Measurements from ENCODE around the gene SGMS2.
"Not testable (repeated sequence)": the region's sequence is repeated elsewhere in the genome, so short reads cannot be mapped to it uniquely, and the experiment has no call there.

SGMS2 gene

GRCh38 chr4:107917500-107917899, 92.8 kb downstream of the SGMS2 start:
- Histone ChIP-seq H3K36me3 (ENCODE audit: insufficient read depth, low read length) (no peaks in the 10 kb centered on the region), H3K4me3 (ENCODE audit: low read length) (no peak overlapping the region), H3K27me3 (ENCODE audit: insufficient read depth, low read length) (no peaks in the 10 kb centered on the region), H3K9ac (ENCODE audit: low read depth, low read length) (no peak overlapping the region), H3K4me1 (ENCODE audit: insufficient read depth, low read length) (no peaks in the 10 kb centered on the region), H3K27ac (ENCODE audit: low read depth, low read length) (no peak overlapping the region), H3K9me3 (ENCODE audit: insufficient read depth, low read depth, low read length) (peaks cover 15% of the 10 kb centered on the region; the same call in 1 of the 2 replicates)
- 97% methylated on average over 2 of the region's 2 CpGs for WGBS

DNA sequence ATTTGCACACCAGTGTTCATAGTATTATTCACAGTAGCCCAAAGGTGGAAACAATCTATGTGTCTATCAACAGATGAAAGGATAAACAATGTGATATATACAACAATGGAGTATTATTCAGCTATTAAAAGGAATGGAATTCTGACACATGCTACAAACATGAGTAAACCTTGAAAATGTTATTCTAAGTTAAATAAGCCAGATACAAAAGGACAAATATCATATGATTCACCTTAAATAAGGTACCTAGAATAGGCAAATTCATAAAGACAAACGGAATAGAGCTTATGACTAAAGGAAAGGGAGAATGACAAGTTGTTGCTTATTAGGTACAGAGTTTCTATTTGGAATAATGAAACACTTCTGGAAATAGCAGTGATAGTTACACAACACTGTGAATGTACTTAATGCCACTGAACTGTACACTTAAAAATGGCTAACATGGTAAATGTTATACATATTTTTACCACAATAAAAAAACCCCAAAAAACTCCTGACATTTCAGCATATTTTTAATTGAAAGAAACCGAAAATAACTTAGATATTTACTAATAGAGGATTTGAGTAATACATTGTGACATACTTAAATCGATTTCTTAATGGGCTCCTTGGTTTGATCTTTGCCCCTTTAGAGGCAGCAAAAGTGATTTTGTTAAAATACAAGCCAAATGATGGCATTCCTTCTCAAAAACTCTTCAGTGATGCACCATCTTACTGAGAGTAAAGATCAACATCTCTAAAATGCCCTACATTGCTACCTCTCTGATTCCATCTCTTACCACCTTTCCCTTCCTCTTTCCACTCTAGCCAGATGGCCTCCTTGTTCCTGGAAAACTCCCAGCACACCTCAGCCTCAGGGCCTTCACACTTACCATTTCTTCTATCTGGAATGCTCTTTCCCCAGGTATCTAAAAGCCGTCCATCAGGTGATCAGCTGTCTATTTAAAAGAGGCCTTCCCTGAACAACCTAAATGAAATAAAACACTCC, 98.0 kb downstream of the SGMS2 start:
- H3K9me3 ChIP-seq (ENCODE audit: insufficient read depth, low read depth, low read length) = peaks cover 15% of the 10 kb centered on the region; the same call in 1 of the 2 replicates
- no peak overlapping the region for H3K4me3 ChIP-seq (ENCODE audit: low read length)
- no peaks in the 10 kb centered on the region for H3K4me1 ChIP-seq (ENCODE audit: insufficient read depth, low read length)
- 92% methylated on average over 3 of the region's 4 CpGs for WGBS
- H3K9ac ChIP-seq (ENCODE audit: low read depth, low read length) = no peak overlapping the region
- H3K27me3 ChIP-seq (ENCODE audit: insufficient read depth, low read length) = no peaks in the 10 kb centered on the region
- H3K36me3 ChIP-seq (ENCODE audit: insufficient read depth, low read length) = no peaks in the 10 kb centered on the region
- H3K27ac ChIP-seq (ENCODE audit: low read depth, low read length) = no peak overlapping the region

DNA sequence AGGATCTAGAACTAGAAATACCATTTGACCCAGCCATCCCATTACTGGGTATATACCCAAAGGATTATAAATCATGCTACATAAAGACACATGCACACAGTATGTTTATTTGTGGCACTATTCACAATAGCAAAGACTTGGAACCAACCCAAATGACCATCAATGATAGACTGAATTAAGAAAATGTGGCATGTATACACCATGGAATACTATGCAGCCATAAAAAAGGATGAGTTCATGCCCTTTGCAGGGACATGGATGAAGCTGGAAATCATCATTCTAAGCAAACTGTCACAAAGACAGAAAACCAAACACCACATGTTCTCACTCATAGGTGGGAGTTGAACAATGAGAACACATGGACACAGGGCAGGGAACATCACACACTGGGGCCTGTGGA, 101.0 kb downstream of the SGMS2 start:
- H3K36me3 ChIP-seq (ENCODE audit: insufficient read depth, low read length); H3K4me1 ChIP-seq (ENCODE audit: insufficient read depth, low read length); H3K27ac ChIP-seq (ENCODE audit: low read depth, low read length); H3K4me3 ChIP-seq (ENCODE audit: low read length); H3K9ac ChIP-seq (ENCODE audit: low read depth, low read length); H3K9me3 ChIP-seq (ENCODE audit: insufficient read depth, low read depth, low read length): not testable (repeated sequence)
- H3K27me3 ChIP-seq (ENCODE audit: insufficient read depth, low read length) = peaks cover 13% of the 10 kb centered on the region

DNA sequence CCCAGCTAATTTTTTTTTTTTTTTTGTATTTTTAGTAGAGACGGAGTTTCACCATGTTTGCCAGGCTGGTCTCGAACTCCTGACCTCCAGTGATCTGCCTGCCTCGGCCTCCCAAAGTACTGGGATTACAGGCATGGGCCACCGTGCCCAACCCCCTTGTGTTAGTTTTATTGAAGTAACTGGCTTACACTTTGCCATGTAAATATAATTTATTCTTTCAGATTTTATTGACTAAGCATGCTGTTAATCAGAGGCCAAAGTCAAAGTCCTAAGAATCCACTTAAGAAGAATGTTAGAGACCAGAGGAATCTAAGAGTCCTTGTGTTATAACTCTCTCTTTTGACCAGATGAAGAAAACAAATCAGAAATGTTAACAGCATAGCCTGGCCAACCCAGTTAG, 102.1 kb downstream of the SGMS2 start:
- not testable (repeated sequence) for H3K4me1 ChIP-seq (ENCODE audit: insufficient read depth, low read length); H3K36me3 ChIP-seq (ENCODE audit: insufficient read depth, low read length); H3K9me3 ChIP-seq (ENCODE audit: insufficient read depth, low read depth, low read length); H3K4me3 ChIP-seq (ENCODE audit: low read length); H3K9ac ChIP-seq (ENCODE audit: low read depth, low read length); H3K27ac ChIP-seq (ENCODE audit: low read depth, low read length)
- H3K27me3 ChIP-seq (ENCODE audit: insufficient read depth, low read length) = peaks cover 20% of the 10 kb centered on the region
- 96% methylated on average over 3 of the region's 4 CpGs for WGBS

DNA sequence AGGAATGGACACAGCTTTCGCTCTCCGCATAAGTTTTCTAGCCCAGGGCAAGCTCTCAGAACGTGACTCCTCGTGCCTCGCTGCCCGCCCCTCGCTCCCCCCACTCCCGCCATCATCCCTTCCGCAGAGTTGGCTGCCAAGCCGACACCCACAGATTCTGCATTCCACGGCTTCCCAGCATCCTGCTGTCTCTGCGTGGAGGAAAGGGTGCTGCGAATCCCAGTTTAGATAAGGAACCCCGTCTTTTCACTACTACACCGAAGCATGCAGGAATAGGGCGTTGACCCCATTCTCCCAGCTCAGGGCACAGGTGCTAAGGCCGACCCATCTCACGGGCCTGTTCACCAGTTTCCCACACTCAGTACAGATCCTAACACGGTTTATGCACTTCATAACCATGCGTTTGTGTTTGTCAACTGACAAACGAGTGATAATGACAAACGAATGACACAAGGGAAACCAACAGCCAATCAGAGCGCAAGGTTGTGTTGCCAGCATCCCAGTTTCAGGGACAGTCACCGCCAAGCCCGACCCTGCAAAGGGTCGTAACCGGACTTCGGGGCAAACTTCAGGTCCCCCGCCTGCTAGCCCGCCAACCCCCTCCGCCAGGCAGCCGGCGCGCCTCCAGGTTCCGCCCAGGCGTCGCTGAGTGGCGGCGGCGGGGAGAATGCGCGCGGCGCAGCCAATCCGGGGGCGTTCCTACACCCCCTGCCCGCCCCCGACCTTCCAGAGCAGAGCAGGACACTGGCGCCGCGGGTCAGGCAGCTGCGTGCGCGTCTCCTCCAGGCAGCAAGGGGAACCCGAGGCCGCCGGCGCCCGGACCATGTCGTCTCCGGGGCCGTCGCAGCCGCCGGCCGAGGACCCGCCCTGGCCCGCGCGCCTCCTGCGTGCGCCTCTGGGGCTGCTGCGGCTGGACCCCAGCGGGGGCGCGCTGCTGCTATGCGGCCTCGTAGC, 106.4 kb downstream of the SGMS2 start, which contains the start of gene CYP2U1:
CYP2U1 (plus strand) TSS at position 729 of the 954 bp plus-strand sequence; CDS start at position 824, 95 bp downstream.
- H3K4me1 ChIP-seq (ENCODE audit: insufficient read depth, low read length) = 0 out of 2 replicates have a peak, but pooled peaks cover 8% of the 10 kb centered on the region
- peak within 1 kb of the TSS; percentile 68 for H3K4me3 ChIP-seq (ENCODE audit: low read length)
- H3K36me3 ChIP-seq (ENCODE audit: insufficient read depth, low read length) = no peaks in the 10 kb centered on the region
- H3K9me3 ChIP-seq (ENCODE audit: insufficient read depth, low read depth, low read length) = no peaks in the 10 kb centered on the region
- H3K27me3 ChIP-seq (ENCODE audit: insufficient read depth, low read length) = peaks cover 37% of the 10 kb centered on the region
- WGBS = 9% methylated on average over 78 of the region's 78 CpGs
- peak within 1 kb of the TSS; percentile 48 for H3K9ac ChIP-seq (ENCODE audit: low read depth, low read length)
- no peak within 1 kb of the TSS; the same call in 1 of the 2 replicates for H3K27ac ChIP-seq (ENCODE audit: low read depth, low read length)

- 0 out of 2 replicates have a peak, but pooled peaks cover 8% of the 10 kb centered on the region for H3K4me1 ChIP-seq (ENCODE audit: insufficient read depth, low read length)
- no peaks in the 10 kb centered on the region for H3K36me3 ChIP-seq (ENCODE audit: insufficient read depth, low read length)
- H3K4me3 ChIP-seq (ENCODE audit: low read length) = peak overlapping the region; percentile 68
- peaks cover 37% of the 10 kb centered on the region for H3K27me3 ChIP-seq (ENCODE audit: insufficient read depth, low read length)
- WGBS = 4% methylated on average over 44 of the region's 45 CpGs
- peak overlapping the region; percentile 48 for H3K9ac ChIP-seq (ENCODE audit: low read depth, low read length)
- no peak overlapping the region; the same call in 1 of the 2 replicates for H3K27ac ChIP-seq (ENCODE audit: low read depth, low read length)
- no peaks in the 10 kb centered on the region for H3K9me3 ChIP-seq (ENCODE audit: insufficient read depth, low read depth, low read length)
Measured at GRCh38 chr4:107931775-107932321, 107.1 kb downstream of the SGMS2 start.

DNA sequence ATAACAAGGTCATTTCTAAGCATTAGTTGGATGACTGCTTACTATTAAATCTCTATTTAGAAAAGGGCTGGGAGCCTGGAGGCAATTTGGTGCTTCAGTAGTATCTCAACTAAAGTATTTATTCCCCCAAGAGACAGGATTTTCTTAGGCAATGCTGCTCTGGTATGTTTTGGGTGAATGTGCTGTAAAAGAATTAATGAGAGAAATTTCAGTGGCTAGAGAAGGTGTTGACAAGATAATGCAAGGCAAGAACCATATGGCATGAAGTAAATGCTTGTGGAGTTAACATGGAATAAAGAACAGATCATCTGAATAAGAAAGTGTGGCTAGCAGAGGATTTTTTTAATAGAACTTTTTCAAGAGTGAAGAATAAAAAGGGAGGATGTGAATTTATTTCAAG, 110.5 kb downstream of the SGMS2 start:
- Histone ChIP-seq H3K27me3 (ENCODE audit: insufficient read depth, low read length) (peaks cover 28% of the 10 kb centered on the region), H3K27ac (ENCODE audit: low read depth, low read length) (no peak overlapping the region), H3K36me3 (ENCODE audit: insufficient read depth, low read length) (0 out of 2 replicates have a peak, but pooled peaks cover 3% of the 10 kb centered on the region), H3K9me3 (ENCODE audit: insufficient read depth, low read depth, low read length) (no peaks in the 10 kb centered on the region), H3K4me1 (ENCODE audit: insufficient read depth, low read length) (0 out of 2 replicates have a peak, but pooled peaks cover 8% of the 10 kb centered on the region), H3K4me3 (ENCODE audit: low read length) (no peak overlapping the region), H3K9ac (ENCODE audit: low read depth, low read length) (no peak overlapping the region)

DNA sequence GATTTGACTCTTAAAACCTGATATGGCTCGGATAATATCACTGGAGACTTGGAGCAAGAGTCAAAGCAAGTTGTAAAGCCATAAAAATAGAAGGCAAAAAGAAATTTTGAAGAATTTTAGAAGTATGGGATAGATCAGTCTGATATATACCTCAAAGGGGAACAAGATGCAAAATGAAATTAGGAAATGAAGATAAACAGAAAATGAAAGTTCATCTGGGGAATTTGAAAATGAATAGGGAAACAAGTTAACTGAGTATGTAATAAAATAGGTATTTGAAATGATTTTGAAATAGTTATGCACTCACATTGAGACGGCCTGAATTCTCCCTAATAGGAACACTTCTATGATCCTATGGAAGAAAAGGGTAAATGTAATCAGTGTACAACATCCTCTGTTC, 112.3 kb downstream of the SGMS2 start:
- H3K4me3 ChIP-seq (ENCODE audit: low read length) = no peak overlapping the region
- H3K36me3 ChIP-seq (ENCODE audit: insufficient read depth, low read length) = 0 out of 2 replicates have a peak, but pooled peaks cover 3% of the 10 kb centered on the region
- H3K9me3 ChIP-seq (ENCODE audit: insufficient read depth, low read depth, low read length) = no peaks in the 10 kb centered on the region
- 87% methylated on average over 2 of the region's 2 CpGs for WGBS
- H3K4me1 ChIP-seq (ENCODE audit: insufficient read depth, low read length) = 0 out of 2 replicates have a peak, but pooled peaks cover 6% of the 10 kb centered on the region
- no peak overlapping the region for H3K9ac ChIP-seq (ENCODE audit: low read depth, low read length)
- H3K27me3 ChIP-seq (ENCODE audit: insufficient read depth, low read length) = peaks cover 15% of the 10 kb centered on the region
- no peak overlapping the region for H3K27ac ChIP-seq (ENCODE audit: low read depth, low read length)

DNA sequence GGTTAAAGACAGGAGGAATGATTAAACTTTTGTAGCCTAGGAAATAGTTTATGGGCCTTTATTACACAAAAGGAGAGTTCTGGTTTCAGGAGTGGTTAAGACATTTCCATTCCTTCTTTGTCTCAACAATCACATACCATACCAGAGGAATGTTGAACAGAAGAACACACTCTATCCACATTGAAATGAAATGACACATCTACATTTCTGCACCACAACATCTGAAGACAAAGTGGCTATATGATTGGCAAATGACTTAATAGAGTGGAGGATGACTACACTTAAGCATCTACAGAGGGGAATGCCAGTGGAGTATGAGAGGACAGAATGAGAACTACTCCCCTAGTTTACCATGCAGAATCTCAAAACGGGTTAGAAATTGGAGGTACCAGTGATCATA, 114.6 kb downstream of the SGMS2 start:
- Histone ChIP-seq H3K4me1 (ENCODE audit: insufficient read depth, low read length) (no peaks in the 10 kb centered on the region), H3K27me3 (ENCODE audit: insufficient read depth, low read length) (no peaks in the 10 kb centered on the region), H3K9me3 (ENCODE audit: insufficient read depth, low read depth, low read length) (no peaks in the 10 kb centered on the region), H3K36me3 (ENCODE audit: insufficient read depth, low read length) (0 out of 2 replicates have a peak, but pooled peaks cover 3% of the 10 kb centered on the region), H3K27ac (ENCODE audit: low read depth, low read length) (no peak overlapping the region), H3K9ac (ENCODE audit: low read depth, low read length) (no peak overlapping the region), H3K4me3 (ENCODE audit: low read length) (no peak overlapping the region)
- 100% methylated on average over 1 of the region's 1 CpG for WGBS

GRCh38 chr4:107945809-107946208, 121.1 kb downstream of the SGMS2 start:
- peaks cover 15% of the 10 kb centered on the region for H3K36me3 ChIP-seq (ENCODE audit: insufficient read depth, low read length)
- H3K9ac ChIP-seq (ENCODE audit: low read depth, low read length) = no peak overlapping the region
- no peak overlapping the region for H3K4me3 ChIP-seq (ENCODE audit: low read length)
- H3K27ac ChIP-seq (ENCODE audit: low read depth, low read length) = no peak overlapping the region
- WGBS = 94% methylated on average over 2 of the region's 3 CpGs
- no peaks in the 10 kb centered on the region for H3K27me3 ChIP-seq (ENCODE audit: insufficient read depth, low read length)
- H3K4me1 ChIP-seq (ENCODE audit: insufficient read depth, low read length) = no peaks in the 10 kb centered on the region
- no peaks in the 10 kb centered on the region for H3K9me3 ChIP-seq (ENCODE audit: insufficient read depth, low read depth, low read length)

Data from HUES64 (cell line).